ENCODE measurements around the gene CAD. TPM values are rescaled to one million over a fixed set of nuclear protein-coding genes. Genes with fewer than 3 reads are reported as not detected.

Gene CAD
- total RNA-seq, 4 donors from 2014 or later: 17.6 to 34.5 (median 22.0) TPM

GRCh38 chr2:27201675-27202074 lies 15.5 kb upstream of the CAD start:
- intact Hi-C loops (cut with DNase I): loop anchor here (5.0 kb wide), 1 partner anchor 99 kb away; no protein-coding TSS in a partner anchor
- DNase-seq: no peak
- Histone ChIP-seq H3K27me3 (no peaks in the 10 kb centered on the region), H3K36me3 (peaks cover 0 to 78% (median 5%) of the 10 kb centered on the region in 3 donors), H3K9me3 (no peaks in the 10 kb centered on the region), H3K4me3 (no peak overlapping the region), H3K27ac (no peak overlapping the region), H3K4me1 (no peaks in the 10 kb centered on the region)
- WGBS, 2 donors: 86 to 93% methylated on average over 3 to 5 of the region's 7 CpGs
- TF ChIP-seq POLR2A (IDR thresholded peaks at IDR 0.05) (no peak), CTCF (IDR thresholded peaks at IDR 0.05) (no peak)

- H3K4me1 ChIP-seq: no peaks in the 10 kb centered on the region
Measured at GRCh38 chr2:27202854-27203253, 14.3 kb upstream of the CAD start.

GRCh38 chr2:27203741-27204140 lies 13.4 kb upstream of the CAD start:
- 90 to 99% methylated on average over 6 to 7 of the region's 9 CpGs for WGBS, 2 donors
- H3K9me3 ChIP-seq: no peaks in the 10 kb centered on the region
- H3K27ac ChIP-seq: no peak overlapping the region
- DNase-seq: no peak
- H3K27me3 ChIP-seq: no peaks in the 10 kb centered on the region
- H3K4me1 ChIP-seq: no peaks in the 10 kb centered on the region
- intact Hi-C loops (cut with DNase I): loop anchor here (5.0 kb wide), 1 partner anchor 101 kb away; no protein-coding TSS in a partner anchor
- no peak overlapping the region for H3K4me3 ChIP-seq
- peaks cover 0 to 98% (median 10%) of the 10 kb centered on the region in 3 donors for H3K36me3 ChIP-seq
- TF ChIP-seq POLR2A (IDR thresholded peaks at IDR 0.05) (no peak), CTCF (IDR thresholded peaks at IDR 0.05) (no peak)

More at GRCh38 chr2:27202854-27203253, 14.3 kb upstream of the CAD start:
- Histone ChIP-seq H3K36me3 (peaks cover 0 to 89% (median 10%) of the 10 kb centered on the region in 3 donors), H3K4me3 (no peak overlapping the region), H3K27ac (no peak overlapping the region), H3K9me3 (no peaks in the 10 kb centered on the region), H3K27me3 (no peaks in the 10 kb centered on the region)
- TF ChIP-seq POLR2A (IDR thresholded peaks at IDR 0.05) (no peak), CTCF (IDR thresholded peaks at IDR 0.05) (no peak)
- no peak for DNase-seq
- WGBS, 2 donors: 40 to 48% methylated on average over 2 of the region's 2 CpGs
- intact Hi-C loops (cut with DNase I): loop anchor here (5.0 kb wide), 1 partner anchor 101 kb away; no protein-coding TSS in a partner anchor

DNA sequence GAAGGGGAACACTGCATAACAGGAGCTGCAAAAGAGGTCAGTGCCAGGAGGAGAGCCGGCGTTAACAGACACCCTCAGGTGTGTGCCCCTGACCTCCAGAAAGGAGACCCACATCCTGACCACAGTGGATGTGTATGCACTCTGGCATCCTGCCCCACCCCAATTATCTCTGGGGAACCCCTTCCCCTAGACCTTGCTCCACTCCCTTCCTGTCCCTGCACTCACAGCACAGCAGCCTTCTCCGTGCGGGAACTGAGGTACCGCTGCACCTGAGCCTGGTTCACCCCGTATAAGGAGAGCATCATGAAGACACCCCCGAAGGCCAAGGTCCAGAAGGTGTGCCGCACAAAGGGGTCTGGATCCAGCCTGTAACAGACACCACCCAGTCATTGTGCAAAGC lies 12.6 kb upstream of the CAD start:
- no peak for DNase-seq
- Histone ChIP-seq H3K36me3 (peaks cover 0 to 98% (median 10%) of the 10 kb centered on the region in 3 donors), H3K27ac (no peak overlapping the region), H3K4me1 (peaks cover 0 to under 1% (median 0%) of the 10 kb centered on the region in 3 donors), H3K27me3 (no peaks in the 10 kb centered on the region), H3K9me3 (no peaks in the 10 kb centered on the region), H3K4me3 (no peak overlapping the region)
- 82 to 97% methylated on average over 2 to 4 of the region's 8 CpGs for WGBS, 2 donors
- TF ChIP-seq CTCF (IDR thresholded peaks at IDR 0.05): no peak
- intact Hi-C loops (cut with DNase I): loop anchor here (5.0 kb wide), 1 partner anchor 102 kb away; no protein-coding TSS in a partner anchor

- Histone ChIP-seq H3K9me3 (no peaks in the 10 kb centered on the region), H3K27ac (no peak overlapping the region), H3K4me3 (no peak overlapping the region), H3K36me3 (peaks cover 0 to 97% (median 10%) of the 10 kb centered on the region in 3 donors), H3K4me1 (peaks cover 0 to 7% (median under 1%) of the 10 kb centered on the region in 3 donors), H3K27me3 (no peaks in the 10 kb centered on the region)
- WGBS, 2 donors: 70 to 76% methylated on average over 7 to 8 of the region's 8 CpGs
- TF ChIP-seq CTCF (IDR thresholded peaks at IDR 0.05): no peak
- no peak for TF ChIP-seq POLR2A (IDR thresholded peaks at IDR 0.05)
- DNase-seq: no peak
- intact Hi-C loops (cut with DNase I): no loop called here
Measured at GRCh38 chr2:27205206-27205605, 12.0 kb upstream of the CAD start.

Data from esophagus squamous epithelium (tissue), 5 donors.